GM08714 (cell line): ENCODE measurements around the gene SEPHS1.
"Not testable (repeated sequence)": the region's sequence is repeated elsewhere in the genome, so short reads cannot be mapped to it uniquely, and the experiment has no call there.

Experiments
- H3K4me3 ChIP-seq: fragments of 200-500 bp; sonication (Bioruptor generic); 2 replicates; pipeline ENCODE4 v1.5.1; 2014; ENCODE audit warnings: mild to moderate bottlenecking, low read length, inconsistent platforms
- ZNF274 ChIP-seq: IDR thresholded peaks from 2 replicates; pipeline ENCODE4 v1.6.1; 2012; ENCODE audit warnings: mild to moderate bottlenecking, low read depth, low read length

Gene SEPHS1

GRCh38 chr10:13348216-13349017 lies at the start of gene SEPHS1:
SEPHS1 (minus strand) TSS chr10:13348293; CDS start chr10:13344950, 3,343 bp downstream.
- no peak for TF ChIP-seq ZNF274
- peak within 1 kb of the TSS; percentile 93 for H3K4me3 ChIP-seq

GRCh38 chr10:13397052-13397451 lies 49.0 kb upstream of the SEPHS1 start:
- TF ChIP-seq ZNF274, result no peak
- H3K4me3 ChIP-seq, result no peak overlapping the region

- no peak overlapping the region for H3K4me3 ChIP-seq
- no peak for TF ChIP-seq ZNF274
Measured at GRCh38 chr10:13396369-13396768, 48.3 kb upstream of the SEPHS1 start.

GRCh38 chr10:13395540-13395939 lies 47.4 kb upstream of the SEPHS1 start:
- no peak for TF ChIP-seq ZNF274

GRCh38 chr10:13393640-13394039 lies 45.5 kb upstream of the SEPHS1 start:
- no peak overlapping the region for H3K4me3 ChIP-seq
- TF ChIP-seq ZNF274, result no peak

More at GRCh38 chr10:13395540-13395939, 47.4 kb upstream of the SEPHS1 start:
- H3K4me3 ChIP-seq, result no peak overlapping the region

- H3K4me3 ChIP-seq, result no peak overlapping the region
- TF ChIP-seq ZNF274, result no peak
Measured at GRCh38 chr10:13392701-13393100, 44.6 kb upstream of the SEPHS1 start.

GRCh38 chr10:13390604-13391522 lies 42.8 kb upstream of the SEPHS1 start:
- TF ChIP-seq ZNF274, result no peak
- H3K4me3 ChIP-seq, result no peak overlapping the region

- no peak for TF ChIP-seq ZNF274
- no peak overlapping the region for H3K4me3 ChIP-seq
Measured at GRCh38 chr10:13388478-13389230, 40.6 kb upstream of the SEPHS1 start.

GRCh38 chr10:13386021-13386420 lies 37.9 kb upstream of the SEPHS1 start:
- H3K4me3 ChIP-seq, result no peak overlapping the region
- no peak for TF ChIP-seq ZNF274

- TF ChIP-seq ZNF274, result no peak
- H3K4me3 ChIP-seq, result no peak overlapping the region
Measured at GRCh38 chr10:13383399-13383761, 35.3 kb upstream of the SEPHS1 start.

GRCh38 chr10:13382703-13383398 lies 34.8 kb upstream of the SEPHS1 start:
- H3K4me3 ChIP-seq, result no peak overlapping the region
- no peak for TF ChIP-seq ZNF274

- H3K4me3 ChIP-seq, result not testable (repeated sequence)
Measured at GRCh38 chr10:13379061-13379460, 31.0 kb upstream of the SEPHS1 start.

- H3K4me3 ChIP-seq, result no peak overlapping the region
- no peak for TF ChIP-seq ZNF274
Measured at GRCh38 chr10:13376746-13377145, 28.7 kb upstream of the SEPHS1 start.

GRCh38 chr10:13376297-13376696 lies 28.2 kb upstream of the SEPHS1 start:
- H3K4me3 ChIP-seq, result no peak overlapping the region
- no peak for TF ChIP-seq ZNF274
